Measurements from ENCODE around the gene ABR.

DNA sequence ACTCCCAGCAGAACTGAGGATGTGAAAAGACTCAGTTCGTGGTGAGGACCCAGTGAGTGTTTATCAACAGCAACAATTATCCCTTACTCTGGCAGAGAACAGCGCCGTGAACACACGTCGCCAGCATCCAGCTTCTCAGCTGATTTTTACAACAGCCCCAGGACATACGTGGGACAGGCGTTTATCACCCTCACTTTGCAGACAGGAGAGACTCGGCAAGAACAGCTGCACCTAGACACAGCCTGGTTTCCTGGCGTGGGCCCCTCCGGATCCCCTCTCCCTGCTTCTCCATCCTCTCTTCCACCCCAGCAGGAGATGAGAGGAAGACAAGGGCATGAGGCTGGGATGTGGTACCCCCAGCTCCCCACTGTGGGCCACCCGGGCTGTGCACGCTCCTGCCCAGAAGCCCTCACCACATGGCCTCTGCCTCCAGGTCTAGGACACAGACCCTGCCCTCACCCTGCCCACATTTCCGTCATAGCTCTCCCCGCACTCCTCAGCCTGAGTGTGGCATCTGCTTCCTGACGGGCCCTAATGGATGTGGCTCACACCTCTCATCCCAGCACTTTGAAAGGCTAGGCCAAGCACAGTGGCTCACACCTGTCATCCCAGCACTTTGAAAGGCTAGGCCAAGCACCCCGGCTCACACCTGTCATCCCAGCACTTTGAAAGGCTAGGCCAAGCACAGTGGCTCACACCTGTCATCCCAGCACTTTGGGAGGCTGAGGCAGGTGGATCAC is 17.5 kb downstream of the ABR start:
- TF ChIP-seq CTCF (IDR thresholded peaks at IDR 0.05) (no peak), POLR2A (IDR thresholded peaks at IDR 0.05) (no peak)
